NCI-H2107 treated with DMSO at 0.1 percent for 48 hours (cell line): Measurements from ENCODE around the gene CCS.
A peak's percentile ranks its signal among the peaks of the same experiment; 100 is the strongest.
"Not testable (repeated sequence)": the region's sequence is repeated elsewhere in the genome, so short reads cannot be mapped to it uniquely, and the experiment has no call there.

Source experiments
- DNase-seq: peaks from one replicate; lab custom pipeline; 2025; ENCODE audit not compliant: unreplicated experiment; lab: John Stamatoyannopoulos, UW

CCS gene

GRCh38 chr11:66589996-66590675, 2.8 kb upstream of the CCS start:
- no peak for DNase-seq

DNA sequence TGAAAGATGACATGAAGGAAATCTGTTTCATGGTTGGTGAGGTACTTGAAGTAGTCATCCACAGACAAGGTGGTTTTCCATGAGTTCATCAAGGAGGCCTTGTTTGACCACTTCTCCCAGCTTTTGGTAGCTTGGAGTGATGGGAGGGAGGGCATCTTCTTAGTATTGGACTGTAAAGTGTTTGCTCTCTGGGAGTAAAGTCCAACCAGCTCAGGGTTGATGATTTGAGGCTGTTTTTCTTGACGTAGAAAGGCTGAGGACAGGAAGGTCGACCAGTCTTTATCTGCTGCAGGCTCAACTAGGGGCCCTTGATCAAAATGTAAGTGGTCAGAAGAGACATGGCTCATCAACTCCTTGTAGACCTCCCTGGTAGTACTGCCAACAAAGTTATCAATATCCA, 1.8 kb upstream of the CCS start:
- DNase-seq: no peak

DNA sequence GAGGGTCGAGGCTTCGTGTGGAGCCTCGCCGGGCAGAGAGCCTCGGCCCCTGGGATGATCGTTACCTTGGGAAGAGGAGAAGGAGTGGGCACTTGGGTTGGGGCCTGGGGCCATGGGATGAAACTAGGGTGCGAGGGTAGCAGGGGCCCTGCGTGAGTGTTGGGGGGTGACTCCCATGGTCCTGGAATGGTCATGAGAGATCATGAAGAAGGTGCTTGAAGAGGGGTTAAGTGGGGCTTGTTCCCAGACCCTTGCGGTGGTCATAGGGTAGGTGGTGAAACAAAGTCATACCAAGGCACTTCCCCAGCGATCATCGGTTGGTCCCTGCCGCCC, 284 bp downstream of the CCS start:
- no peak for DNase-seq

GRCh38 chr11:66593650-66594049, 665 bp downstream of the CCS start:
- DNase-seq: no peak

DNA sequence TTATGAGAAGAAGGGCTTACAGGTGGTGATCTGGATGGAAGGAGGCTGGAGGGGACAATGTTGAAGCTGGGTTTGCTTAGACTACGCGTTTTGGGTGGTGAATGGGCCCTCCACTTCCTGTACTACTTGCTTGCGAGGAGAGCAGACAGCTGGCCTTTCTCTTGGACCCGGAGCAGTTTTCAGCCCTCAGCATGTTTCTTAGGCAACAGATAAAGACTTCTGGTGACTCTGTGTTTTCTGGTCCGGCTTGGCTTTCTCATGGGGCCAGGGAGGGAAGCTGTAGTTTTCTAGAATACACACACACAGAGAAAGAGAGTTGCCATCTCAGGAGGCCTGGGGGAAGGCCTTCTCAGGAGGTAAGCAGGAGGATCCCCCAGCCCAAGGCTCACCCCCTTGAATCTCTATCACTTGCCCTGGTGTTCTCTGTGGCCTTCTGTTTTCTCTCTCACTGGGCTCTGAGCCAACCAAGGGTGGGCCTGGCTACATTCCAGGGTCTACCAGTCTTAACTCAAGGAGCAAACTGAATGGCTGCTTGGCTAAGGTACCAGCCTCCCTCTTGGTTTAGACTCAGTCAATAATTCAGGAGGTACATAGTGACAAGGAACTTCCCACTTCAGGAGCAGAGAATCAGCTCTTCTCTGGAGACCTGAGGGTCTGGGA, 2.4 kb downstream of the CCS start:
- DNase-seq: no peak

DNA sequence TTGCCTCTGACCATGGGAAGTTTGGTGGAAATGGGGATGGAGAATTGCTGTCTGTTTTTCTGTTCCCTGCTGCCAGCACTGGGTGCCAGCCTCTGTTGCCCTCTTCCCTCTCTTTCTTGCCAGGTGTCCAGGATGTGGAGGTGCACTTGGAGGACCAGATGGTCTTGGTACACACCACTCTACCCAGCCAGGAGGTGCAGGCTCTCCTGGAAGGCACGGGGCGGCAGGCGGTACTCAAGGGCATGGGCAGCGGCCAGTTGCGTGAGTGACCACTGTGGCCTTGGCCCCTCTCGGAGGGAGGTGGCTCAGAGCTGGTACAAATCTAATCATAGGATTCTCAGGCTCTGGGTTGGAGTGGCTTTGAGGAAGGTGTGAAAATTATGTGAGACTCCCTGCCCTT, 6.0 kb downstream of the CCS start:
- no peak for DNase-seq

GRCh38 chr11:66600219-66600618, 7.2 kb downstream of the CCS start:
- DNase-seq: no peak

DNA sequence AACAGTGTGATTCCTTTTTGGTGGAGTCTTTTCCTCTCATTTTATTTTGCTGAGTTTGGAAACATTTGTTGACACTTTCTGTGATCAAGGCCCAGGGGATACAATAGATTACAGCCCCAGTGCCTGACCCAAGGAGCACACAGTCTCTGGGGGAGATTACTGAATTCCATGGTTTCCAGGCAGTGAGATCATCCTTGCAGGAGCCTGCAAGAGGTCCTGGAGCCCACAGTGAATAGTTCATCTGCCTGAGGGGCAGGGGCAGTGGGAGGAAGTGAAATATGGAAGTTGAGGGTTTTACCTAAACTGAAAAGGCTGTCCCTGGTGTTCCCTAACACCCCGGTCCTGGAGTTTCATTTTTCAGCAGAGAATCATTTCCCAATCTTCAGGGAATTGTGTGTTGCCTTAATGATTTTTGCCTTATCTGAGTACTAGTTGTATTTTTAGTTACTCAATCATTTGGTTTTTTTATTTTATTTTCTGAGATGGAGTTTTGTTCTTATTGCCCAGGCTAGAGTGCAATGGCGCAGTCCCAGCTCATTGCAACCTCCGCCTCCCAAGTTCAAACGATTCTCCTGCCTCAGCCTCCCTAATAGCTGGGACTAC, 7.7 kb downstream of the CCS start:
- DNase-seq: no peak

- DNase-seq: no peak
Observed at GRCh38 chr11:66603072-66603471, 10.1 kb downstream of the CCS start.

DNA sequence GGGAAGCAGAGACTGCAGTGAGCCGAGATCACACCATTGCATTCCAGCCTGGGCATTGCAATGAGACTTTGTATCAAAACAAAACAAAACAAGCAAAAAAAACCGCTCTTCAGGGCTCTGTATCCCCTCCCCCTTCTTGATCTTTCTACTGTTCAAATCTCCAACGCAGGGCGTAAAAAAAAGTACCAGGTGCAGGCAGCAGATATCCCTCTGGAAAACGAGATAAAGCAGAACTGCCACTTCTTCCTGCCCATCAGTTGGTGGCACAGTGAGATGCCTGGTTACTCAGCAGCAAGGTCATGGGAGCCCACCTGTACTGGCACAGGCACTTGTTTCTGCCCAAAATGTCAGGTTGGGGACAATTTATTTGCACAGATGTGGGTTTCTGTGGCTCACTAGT, 11.2 kb downstream of the CCS start:
- DNase-seq: no peak

GRCh38 chr11:66606608-66607007, 13.6 kb downstream of the CCS start:
- not testable (repeated sequence) for DNase-seq

DNA sequence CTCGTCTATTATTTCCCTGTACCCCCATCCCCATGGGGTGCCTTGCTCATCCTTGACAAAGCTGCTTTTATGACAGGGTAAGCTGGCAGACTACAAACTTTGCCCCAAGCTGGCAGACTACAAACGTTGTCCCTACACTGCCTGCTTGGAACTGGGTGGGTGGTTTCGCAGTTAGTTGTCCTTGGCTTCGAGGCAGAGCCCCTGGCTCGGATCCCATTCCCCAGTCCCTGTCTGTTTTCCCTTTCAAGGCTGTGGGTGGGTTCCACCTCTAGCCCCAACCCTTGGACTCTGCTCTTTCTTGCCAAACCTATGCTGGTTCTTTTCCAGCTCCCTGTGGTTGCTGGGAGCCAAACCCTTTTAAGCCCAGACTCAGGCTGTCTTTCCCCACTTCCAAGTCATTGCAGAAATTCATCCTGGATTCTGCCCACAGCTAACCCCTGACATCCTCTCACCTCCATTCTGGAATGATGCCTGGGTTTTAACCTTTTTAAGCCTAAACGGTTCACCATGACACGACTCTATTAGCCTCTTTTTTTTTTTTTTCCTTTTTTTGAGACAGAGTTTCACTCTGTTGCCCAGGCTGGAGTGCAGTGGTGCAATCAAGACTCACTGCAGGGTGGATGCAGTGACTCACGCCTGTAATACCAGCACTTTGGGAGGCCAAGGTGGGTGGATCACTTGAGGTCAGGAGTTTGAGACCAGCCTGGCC, 14.3 kb downstream of the CCS start:
- DNase-seq: no peak

DNA sequence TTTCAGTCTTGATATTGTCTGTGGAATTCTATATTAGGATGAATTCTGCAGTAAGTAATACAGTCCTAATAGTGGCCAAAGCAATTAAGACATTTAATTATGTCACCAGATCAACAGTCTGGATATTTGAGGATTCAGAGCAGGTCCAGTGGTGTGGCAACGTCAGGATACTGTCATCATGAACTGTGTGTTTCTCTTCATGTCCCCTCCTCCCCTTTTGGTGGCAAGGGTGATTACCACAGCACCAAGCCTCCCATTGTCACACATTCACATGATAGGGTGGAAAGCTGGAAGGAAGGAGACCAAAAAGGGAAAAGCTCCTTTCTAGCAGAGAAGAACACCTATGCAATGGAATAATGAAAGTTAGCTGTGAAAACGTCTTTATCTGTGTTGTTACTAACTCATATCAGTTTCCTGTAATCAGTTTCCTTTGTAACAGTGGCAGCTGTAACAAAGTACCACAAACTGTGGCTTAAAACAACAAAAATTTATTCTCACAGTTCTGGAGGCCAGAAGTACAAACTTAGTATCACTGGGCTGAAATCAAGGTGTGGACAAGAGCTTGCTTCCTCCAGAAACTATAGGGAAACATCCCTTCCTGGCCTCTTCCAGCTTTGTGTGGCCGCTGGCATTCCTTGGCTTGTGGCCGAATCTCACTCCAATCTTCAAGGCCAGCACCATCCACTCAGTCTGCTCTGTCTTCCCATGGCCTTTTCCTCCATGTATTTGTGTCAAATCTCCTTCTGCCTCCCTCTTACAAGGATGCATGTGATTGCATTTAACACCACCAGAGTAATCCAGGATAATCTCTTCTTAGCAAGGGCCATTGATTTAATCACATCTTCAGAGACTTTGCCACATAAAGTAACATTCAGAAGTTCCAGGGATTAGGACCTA, 17.0 kb downstream of the CCS start:
- DNase-seq: no peak

- DNase-seq: no peak
Observed at GRCh38 chr11:66612458-66612857, 19.5 kb downstream of the CCS start.

DNA sequence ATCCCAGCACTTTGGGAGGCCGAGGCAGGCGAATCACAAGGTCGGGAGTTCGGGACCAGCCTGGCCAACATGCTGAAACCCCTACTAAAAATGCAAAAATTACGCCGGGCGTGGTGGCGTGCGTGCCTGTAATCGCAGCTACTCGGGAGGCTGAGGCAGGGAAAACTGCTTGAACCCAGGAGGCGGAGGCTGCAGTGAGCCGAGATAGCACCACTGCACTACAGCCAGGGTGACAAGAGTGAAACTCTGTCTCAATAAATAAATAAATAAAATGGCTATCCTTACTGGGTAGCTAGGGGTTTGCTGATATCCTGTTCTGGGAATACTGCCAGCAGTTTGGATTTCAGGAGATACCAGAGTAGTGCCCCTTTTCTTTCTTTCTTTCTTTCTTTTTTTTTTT, 21.1 kb downstream of the CCS start:
- DNase-seq: no peak

DNA sequence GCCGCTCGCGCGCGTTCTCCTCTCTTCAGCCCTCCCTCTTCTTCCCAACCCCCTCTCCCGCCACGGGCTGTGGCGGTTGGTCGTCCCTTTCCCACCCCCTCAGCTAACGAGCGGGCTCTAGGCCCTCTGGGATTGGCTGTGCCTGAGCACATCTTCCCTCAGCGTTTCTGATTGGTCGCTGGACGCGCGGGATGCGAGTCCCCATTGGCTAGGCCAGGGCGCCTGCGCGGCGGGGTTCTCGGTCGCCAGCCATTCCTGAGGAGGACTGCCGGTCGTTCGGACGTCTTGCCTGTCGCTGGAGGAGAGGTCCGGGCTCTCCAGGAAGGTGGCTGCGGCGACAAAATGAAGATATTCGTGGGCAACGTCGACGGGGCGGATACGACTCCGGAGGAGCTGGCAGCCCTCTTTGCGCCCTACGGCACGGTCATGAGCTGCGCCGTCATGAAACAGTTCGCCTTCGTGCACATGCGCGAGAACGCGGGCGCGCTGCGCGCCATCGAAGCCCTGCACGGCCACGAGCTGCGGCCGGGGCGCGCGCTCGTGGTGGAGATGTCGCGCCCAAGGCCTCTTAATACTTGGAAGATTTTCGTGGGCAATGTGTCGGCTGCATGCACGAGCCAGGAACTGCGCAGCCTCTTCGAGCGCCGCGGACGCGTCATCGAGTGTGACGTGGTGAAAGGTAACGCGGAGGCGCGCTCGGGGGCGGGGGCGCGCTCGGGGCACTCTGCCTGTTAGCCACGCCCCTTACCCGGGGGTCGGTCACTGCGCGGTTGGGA, 23.6 kb downstream of the CCS start, which contains the start of gene RBM14:
RBM14 (plus strand) TSS at position 252 of the 776 bp plus-strand sequence; CDS start at position 343, 91 bp downstream.
- peak; percentile 96 for DNase-seq

- no peak for DNase-seq
Observed at GRCh38 chr11:66617155-66617834, 24.3 kb downstream of the CCS start.

GRCh38 chr11:66619080-66619554, 26.1 kb downstream of the CCS start:
- no peak for DNase-seq

DNA sequence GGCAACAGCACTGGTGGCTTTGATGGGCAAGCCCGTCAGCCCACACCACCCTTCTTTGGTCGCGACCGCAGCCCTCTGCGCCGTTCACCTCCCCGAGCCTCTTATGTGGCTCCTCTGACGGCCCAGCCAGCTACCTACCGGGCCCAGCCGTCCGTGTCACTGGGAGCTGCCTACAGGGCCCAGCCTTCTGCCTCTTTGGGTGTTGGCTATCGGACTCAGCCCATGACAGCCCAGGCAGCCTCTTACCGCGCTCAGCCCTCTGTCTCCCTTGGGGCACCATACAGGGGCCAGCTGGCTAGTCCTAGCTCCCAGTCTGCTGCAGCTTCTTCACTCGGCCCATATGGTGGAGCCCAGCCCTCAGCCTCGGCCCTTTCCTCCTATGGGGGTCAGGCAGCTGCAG, 31.5 kb downstream of the CCS start:
- no peak for DNase-seq
